Prostate gland (tissue), 2 donors: Measurements from ENCODE around the gene ADD3. TPM values are rescaled to one million over a fixed set of nuclear protein-coding genes. Genes with fewer than 3 reads are reported as not detected.

Experiments used
- DNase-seq: peaks from one replicate; pipeline ENCODE4 v3.0.0-alpha.2; 2019; ENCODE audit warnings: low spot score
- H3K27ac ChIP-seq, 2 donors: fragments of 200-600 bp; sonication (generic); 2 replicates each; pipeline ENCODE4 v1.5.1; 2017 to 2019
- H3K27me3 ChIP-seq: fragments of 200-600 bp; sonication (generic); replicated peaks from 2 replicates; pipeline ENCODE4 v1.5.1; 2019; ENCODE audit not compliant: insufficient read depth
- H3K36me3 ChIP-seq, 2 donors: fragments of 200-600 bp; sonication (generic); 1 replicate in 1 of 2; 2 replicates in 1 of 2; pipeline versions ENCODE4 v1.5.1 to v1.8.1; 2017 to 2019
- H3K4me1 ChIP-seq: fragments of 200-600 bp; sonication (generic); replicated peaks from 2 replicates; pipeline ENCODE4 v1.5.1; 2019
- H3K4me3 ChIP-seq, 2 donors: fragments of 200-600 bp; sonication (generic); 2 replicates each; pipeline ENCODE4 v1.5.1; 2017 to 2019
- H3K9me3 ChIP-seq: fragments of 200-600 bp; sonication (generic); 2 replicates; pipeline ENCODE4 v1.5.1; 2017
- POLR2A ChIP-seq: fragments of 450-650 bp; IDR thresholded peaks from one replicate; pipeline ENCODE4 v1.6.1; 2016; ENCODE audit warnings: antibody characterized with exemption, mild to moderate bottlenecking
- POLR2AphosphoS5 ChIP-seq: sonication (generic); formaldehyde crosslinking; IDR thresholded peaks from one replicate; pipeline ENCODE4 v1.6.1; 2017; ENCODE audit warnings: antibody characterized with exemption
- WGBS: methylation state at CpG from one replicate; pipeline ENCODE4 v1.1.5; 2018; 5-methylcytosine and 5-hydroxymethylcytosine counted together
- intact Hi-C: fragments of 100-400 bp; cut with DNase I; formaldehyde crosslinking; loops from one replicate; pipeline ENCODE4 v1.14.2; 2022
- total RNA-seq, 2 donors: library from RNA; depleted of rRNA; stranded (reverse); fragments of >200 nt; gene quantifications; one replicate each; pipeline ENCODE4 v1.1.0, GENCODE V29; 2016
- TF ChIP-seq, protein P1 (sequence below), 4 experiments: fragments of 200-600 bp in 2 of 4; fragments of 450-650 bp in 2 of 4; sonication (generic) in 2 of 4; IDR thresholded peaks; 1 replicate in 3 of 4; 2 replicates in 1 of 4; pipeline ENCODE4 v1.5.1; 2016 to 2019; ENCODE audit warnings: antibody characterized with exemption in 4 of 4, mild to moderate bottlenecking in 2 of 4, moderate library complexity in 2 of 4

ADD3 gene
- total RNA-seq, 2 donors from 2014 or later: 76.4 to 127 TPM

DNA sequence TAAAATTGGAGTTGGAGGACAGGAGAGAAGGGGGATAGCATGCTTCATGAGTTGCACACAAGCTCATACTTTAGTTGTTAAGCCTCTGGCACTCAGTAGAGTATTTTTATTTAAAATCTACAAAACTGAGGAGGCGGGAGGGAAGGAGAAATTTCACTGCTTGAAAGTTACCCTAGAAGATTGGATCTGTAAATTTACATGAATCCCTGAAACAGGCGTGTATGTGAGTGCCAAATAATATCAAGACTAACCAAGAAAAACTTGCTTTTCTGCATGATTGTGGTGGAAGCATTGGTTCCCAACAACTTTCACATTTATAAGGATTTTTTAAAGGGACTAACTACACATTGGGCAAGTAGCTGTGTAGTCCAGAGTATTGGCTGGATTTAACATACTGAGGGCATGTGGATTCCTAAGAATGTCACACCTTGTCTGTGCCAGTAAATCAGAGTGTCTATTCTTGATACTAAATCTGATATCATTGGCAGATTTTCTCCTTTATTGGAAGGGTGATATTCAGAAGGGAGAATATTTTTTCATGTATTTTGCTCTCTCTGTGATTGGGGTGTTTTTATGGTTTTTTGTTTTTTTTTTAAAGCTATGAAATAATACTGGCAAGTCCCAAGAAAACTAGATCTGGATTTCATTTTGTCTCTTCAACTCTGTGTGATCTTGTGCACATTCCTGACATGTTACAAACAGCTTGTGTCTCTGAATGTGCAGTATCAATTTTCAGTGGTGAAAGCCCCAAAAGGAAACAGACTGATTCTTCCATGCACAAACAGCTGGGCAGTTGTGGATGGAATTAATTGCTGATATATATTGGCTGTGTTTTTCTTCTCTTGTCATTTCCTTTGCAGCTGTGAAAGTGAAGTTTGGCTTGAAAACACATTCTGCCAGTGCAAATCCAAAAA, 67.2 kb downstream of the ADD3 start:
- WGBS: 27% methylated on average over 2 of the region's 2 CpGs
- Histone ChIP-seq H3K27ac (peak overlapping the region in 1 of 2 donors; percentile 2), H3K4me3 (no peak overlapping the region), H3K36me3 (no peaks in the 10 kb centered on the region), H3K4me1 (no peaks in the 10 kb centered on the region), H3K27me3 (no peaks in the 10 kb centered on the region), H3K9me3 (no peaks in the 10 kb centered on the region)
- no peak for TF ChIP-seq POLR2A
- TF ChIP-seq POLR2AphosphoS5: peak; percentile 2
- intact Hi-C loops: no loop called here
- DNase-seq: no peak

DNA sequence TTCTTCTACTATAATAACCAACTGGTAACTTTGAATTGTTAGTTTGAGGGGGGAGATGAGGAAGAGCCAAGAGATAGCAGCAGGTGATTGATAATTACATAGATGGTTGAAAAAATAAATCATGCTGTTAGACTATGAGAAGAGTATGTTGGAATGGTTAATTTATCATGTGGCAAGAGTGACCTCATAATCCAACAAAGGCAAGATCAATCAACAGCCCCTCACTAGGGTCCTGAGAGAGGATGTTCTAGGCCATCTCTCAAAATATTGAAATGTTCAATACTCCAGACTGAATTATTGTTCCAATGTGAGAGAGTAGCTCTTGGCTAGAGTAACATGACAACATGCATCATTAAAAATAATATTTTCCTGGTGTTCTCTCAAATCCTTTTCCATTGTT, 67.9 kb downstream of the ADD3 start:
- Histone ChIP-seq H3K9me3 (no peaks in the 10 kb centered on the region), H3K4me1 (no peaks in the 10 kb centered on the region), H3K27ac (no peak overlapping the region), H3K27me3 (no peaks in the 10 kb centered on the region), H3K36me3 (no peaks in the 10 kb centered on the region), H3K4me3 (no peak overlapping the region)
- DNase-seq: no peak
- intact Hi-C loops: no loop called here
- TF ChIP-seq POLR2AphosphoS5 (no peak), POLR2A (no peak)
- TF ChIP-seq, protein P1, sequence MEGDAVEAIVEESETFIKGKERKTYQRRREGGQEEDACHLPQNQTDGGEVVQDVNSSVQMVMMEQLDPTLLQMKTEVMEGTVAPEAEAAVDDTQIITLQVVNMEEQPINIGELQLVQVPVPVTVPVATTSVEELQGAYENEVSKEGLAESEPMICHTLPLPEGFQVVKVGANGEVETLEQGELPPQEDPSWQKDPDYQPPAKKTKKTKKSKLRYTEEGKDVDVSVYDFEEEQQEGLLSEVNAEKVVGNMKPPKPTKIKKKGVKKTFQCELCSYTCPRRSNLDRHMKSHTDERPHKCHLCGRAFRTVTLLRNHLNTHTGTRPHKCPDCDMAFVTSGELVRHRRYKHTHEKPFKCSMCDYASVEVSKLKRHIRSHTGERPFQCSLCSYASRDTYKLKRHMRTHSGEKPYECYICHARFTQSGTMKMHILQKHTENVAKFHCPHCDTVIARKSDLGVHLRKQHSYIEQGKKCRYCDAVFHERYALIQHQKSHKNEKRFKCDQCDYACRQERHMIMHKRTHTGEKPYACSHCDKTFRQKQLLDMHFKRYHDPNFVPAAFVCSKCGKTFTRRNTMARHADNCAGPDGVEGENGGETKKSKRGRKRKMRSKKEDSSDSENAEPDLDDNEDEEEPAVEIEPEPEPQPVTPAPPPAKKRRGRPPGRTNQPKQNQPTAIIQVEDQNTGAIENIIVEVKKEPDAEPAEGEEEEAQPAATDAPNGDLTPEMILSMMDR (IDR thresholded peaks at IDR 0.05): no peak

DNA sequence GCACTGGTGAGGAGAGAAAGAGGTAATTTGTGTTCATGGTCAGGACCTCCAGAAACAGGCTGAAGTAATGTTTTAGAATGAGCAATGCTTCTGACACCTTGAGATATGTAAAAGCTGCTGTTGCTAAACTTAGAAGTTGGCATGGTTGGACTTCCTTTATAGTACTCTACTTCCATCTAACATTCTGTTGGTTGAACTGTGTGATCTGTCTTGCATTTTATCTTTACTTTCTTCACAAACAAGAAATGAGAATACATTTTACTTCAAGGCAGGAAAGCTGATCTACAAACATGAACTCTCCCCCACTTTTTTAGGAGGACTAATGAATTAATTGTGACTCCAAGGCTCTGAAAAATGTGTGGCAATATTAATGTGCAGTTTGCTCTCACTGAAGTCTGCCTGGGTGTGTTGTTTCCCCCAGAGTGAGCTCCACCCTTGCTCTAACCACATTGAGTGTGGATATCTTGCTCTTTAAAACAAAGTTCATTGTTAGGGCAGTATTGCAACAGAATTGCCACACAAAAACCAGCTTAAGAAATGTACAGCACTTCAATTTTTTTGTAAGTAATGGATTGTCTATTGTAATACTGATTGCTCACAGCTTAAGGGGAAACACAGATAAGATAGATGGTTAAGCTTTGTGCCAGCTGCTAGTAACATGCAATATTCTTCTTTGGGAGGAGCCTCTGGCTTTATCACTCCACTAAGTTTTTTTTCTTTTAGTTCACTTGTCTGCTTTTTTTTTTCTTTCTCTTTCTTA, 69.0 kb downstream of the ADD3 start:
- no peaks in the 10 kb centered on the region for H3K36me3 ChIP-seq
- peak; percentile 8 for DNase-seq
- TF ChIP-seq POLR2A: no peak
- TF ChIP-seq POLR2AphosphoS5: peak; percentile 57
- H3K27me3 ChIP-seq: no peaks in the 10 kb centered on the region
- no peak overlapping the region for H3K4me3 ChIP-seq
- intact Hi-C loops: no loop called here
- peak overlapping the region; percentile 2 to 10 for H3K27ac ChIP-seq
- no peaks in the 10 kb centered on the region for H3K9me3 ChIP-seq
- no peaks in the 10 kb centered on the region for H3K4me1 ChIP-seq

DNA sequence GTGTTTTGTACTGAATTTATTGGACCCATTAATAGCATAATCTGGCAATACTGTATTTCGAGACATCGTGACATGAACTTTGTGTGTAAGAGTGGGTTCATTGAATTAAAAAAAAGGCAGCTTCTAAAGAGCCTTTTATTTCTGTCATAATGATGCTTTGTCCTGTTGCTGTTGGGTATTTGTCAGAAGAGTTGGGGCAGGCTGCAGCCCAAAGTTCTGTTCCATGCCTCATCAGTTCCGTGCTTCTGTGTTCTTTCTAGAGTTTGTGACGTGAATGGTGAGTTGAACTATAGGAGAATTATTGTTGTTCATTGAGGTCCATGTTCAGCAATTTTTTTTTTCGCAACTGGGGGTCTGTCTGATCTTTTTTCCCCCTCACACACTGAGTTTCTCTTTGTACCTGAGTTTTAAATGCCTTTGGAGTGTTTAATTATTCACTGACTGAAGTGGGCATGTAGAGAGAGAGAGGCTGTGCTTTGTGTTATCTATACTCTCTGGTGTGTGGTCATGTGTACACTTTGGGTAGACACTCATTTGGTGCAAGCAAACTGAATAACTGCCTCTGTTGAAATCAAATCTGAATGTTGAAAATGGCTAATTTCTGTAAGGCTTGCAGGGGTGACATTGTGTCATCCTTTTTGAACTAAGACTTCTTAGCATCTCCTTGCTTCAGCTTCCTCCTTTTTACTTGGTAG, 69.8 kb downstream of the ADD3 start:
- 71% methylated on average over 5 of the region's 5 CpGs for WGBS
- intact Hi-C loops: no loop called here
- no peak for DNase-seq
- no peak for TF ChIP-seq POLR2AphosphoS5
- TF ChIP-seq, protein P1 (IDR thresholded peaks at IDR 0.05): no peak
- no peak for TF ChIP-seq POLR2A
- Histone ChIP-seq H3K4me3 (no peak overlapping the region), H3K27ac (peak overlapping the region; percentile 2 to 10), H3K27me3 (no peaks in the 10 kb centered on the region), H3K9me3 (no peaks in the 10 kb centered on the region), H3K4me1 (no peaks in the 10 kb centered on the region), H3K36me3 (no peaks in the 10 kb centered on the region)

DNA sequence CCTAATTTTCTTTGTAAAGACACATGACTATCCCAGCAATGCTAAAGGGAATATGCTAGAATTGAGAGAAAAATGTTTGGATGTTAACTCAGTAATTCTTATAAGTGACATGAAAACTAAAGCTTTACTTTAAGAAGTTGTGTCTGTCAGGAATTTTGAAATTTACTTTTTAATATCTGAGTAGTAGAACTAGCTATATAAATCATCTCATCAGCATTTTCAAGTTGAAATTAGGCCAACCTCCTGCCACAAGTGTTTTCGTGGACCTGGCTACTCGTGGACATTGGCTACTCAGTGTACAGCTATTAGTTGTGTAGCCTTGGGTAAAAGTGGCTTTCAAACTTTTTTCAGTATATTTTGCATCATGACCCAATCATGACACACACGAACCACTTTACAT, 70.5 kb downstream of the ADD3 start:
- no peaks in the 10 kb centered on the region for H3K9me3 ChIP-seq
- no peaks in the 10 kb centered on the region for H3K36me3 ChIP-seq
- no peaks in the 10 kb centered on the region for H3K4me1 ChIP-seq
- DNase-seq: no peak
- WGBS: 50% methylated on average over 3 of the region's 3 CpGs
- no peak overlapping the region for H3K4me3 ChIP-seq
- no peak overlapping the region for H3K27ac ChIP-seq
- intact Hi-C loops: no loop called here
- TF ChIP-seq POLR2A: no peak
- TF ChIP-seq POLR2AphosphoS5: no peak
- TF ChIP-seq, protein P1 (IDR thresholded peaks at IDR 0.05): no peak
- H3K27me3 ChIP-seq: no peaks in the 10 kb centered on the region
